ENCODE data around the gene HSD17B8.
"Not testable (repeated sequence)": the region's sequence is repeated elsewhere in the genome, so short reads cannot be mapped to it uniquely, and the experiment has no call there.

HSD17B8 gene

GRCh38 chr6:33216117-33216649, 11.7 kb downstream of the HSD17B8 start:
- peaks cover 3% of the 10 kb centered on the region for H3K27me3 Mint-ChIP-seq
- no peak overlapping the region for H3K4me3 Mint-ChIP-seq
- H3K9me3 Mint-ChIP-seq (ENCODE audit: low read depth) = no peaks in the 10 kb centered on the region
- no peaks in the 10 kb centered on the region for H3K36me3 Mint-ChIP-seq
- peaks cover 36% of the 10 kb centered on the region for H3K4me1 Mint-ChIP-seq (ENCODE audit: low read depth)
- H3K27ac Mint-ChIP-seq = no peak overlapping the region

- Mint-ChIP-seq H3K36me3 (no peaks in the 10 kb centered on the region), H3K9me3 (ENCODE audit: low read depth) (no peaks in the 10 kb centered on the region), H3K4me3 (no peak overlapping the region), H3K4me1 (ENCODE audit: low read depth) (peaks cover 36% of the 10 kb centered on the region), H3K27ac (no peak overlapping the region), H3K27me3 (peaks cover 4% of the 10 kb centered on the region)
Measured at GRCh38 chr6:33217246-33217645, 12.8 kb downstream of the HSD17B8 start.

- peaks cover 33% of the 10 kb centered on the region for H3K4me1 Mint-ChIP-seq (ENCODE audit: low read depth)
- H3K9me3 Mint-ChIP-seq (ENCODE audit: low read depth) = no peaks in the 10 kb centered on the region
- no peak overlapping the region for H3K4me3 Mint-ChIP-seq
- H3K36me3 Mint-ChIP-seq = no peaks in the 10 kb centered on the region
- H3K27me3 Mint-ChIP-seq = peaks cover 4% of the 10 kb centered on the region
- no peak overlapping the region for H3K27ac Mint-ChIP-seq
Measured at GRCh38 chr6:33217681-33218080, 13.2 kb downstream of the HSD17B8 start.

- not testable (repeated sequence) for H3K4me1 Mint-ChIP-seq (ENCODE audit: low read depth); H3K9me3 Mint-ChIP-seq (ENCODE audit: low read depth); H3K27ac Mint-ChIP-seq; H3K4me3 Mint-ChIP-seq; H3K27me3 Mint-ChIP-seq; H3K36me3 Mint-ChIP-seq
Measured at GRCh38 chr6:33226503-33227120, 22.2 kb downstream of the HSD17B8 start.

- no peak overlapping the region for H3K27ac Mint-ChIP-seq
- no peak overlapping the region for H3K4me3 Mint-ChIP-seq
- H3K36me3 Mint-ChIP-seq = no peaks in the 10 kb centered on the region
- no peaks in the 10 kb centered on the region for H3K4me1 Mint-ChIP-seq (ENCODE audit: low read depth)
- H3K9me3 Mint-ChIP-seq (ENCODE audit: low read depth) = no peaks in the 10 kb centered on the region
- peaks cover 4% of the 10 kb centered on the region for H3K27me3 Mint-ChIP-seq
Measured at GRCh38 chr6:33235221-33235634, 30.8 kb downstream of the HSD17B8 start.

- Mint-ChIP-seq H3K27me3 (peaks cover 4% of the 10 kb centered on the region), H3K27ac (no peak overlapping the region), H3K36me3 (no peaks in the 10 kb centered on the region), H3K4me3 (no peak overlapping the region), H3K9me3 (ENCODE audit: low read depth) (no peaks in the 10 kb centered on the region), H3K4me1 (ENCODE audit: low read depth) (peaks cover 2% of the 10 kb centered on the region)
Measured at GRCh38 chr6:33236328-33236727, 31.9 kb downstream of the HSD17B8 start.

- Mint-ChIP-seq H3K4me1 (ENCODE audit: low read depth) (peaks cover 3% of the 10 kb centered on the region), H3K27me3 (peaks cover 4% of the 10 kb centered on the region), H3K36me3 (no peaks in the 10 kb centered on the region), H3K9me3 (ENCODE audit: low read depth) (no peaks in the 10 kb centered on the region), H3K4me3 (no peak overlapping the region), H3K27ac (no peak overlapping the region)
Measured at GRCh38 chr6:33236852-33237251, 32.4 kb downstream of the HSD17B8 start.

GRCh38 chr6:33237741-33238140, 33.3 kb downstream of the HSD17B8 start:
- H3K36me3 Mint-ChIP-seq = no peaks in the 10 kb centered on the region
- no peaks in the 10 kb centered on the region for H3K9me3 Mint-ChIP-seq (ENCODE audit: low read depth)
- no peak overlapping the region for H3K4me3 Mint-ChIP-seq
- H3K27me3 Mint-ChIP-seq = peaks cover 3% of the 10 kb centered on the region
- H3K27ac Mint-ChIP-seq = no peak overlapping the region
- peaks cover 9% of the 10 kb centered on the region for H3K4me1 Mint-ChIP-seq (ENCODE audit: low read depth)

GRCh38 chr6:33241968-33242367, 37.5 kb downstream of the HSD17B8 start:
- H3K36me3 Mint-ChIP-seq = peaks cover 2% of the 10 kb centered on the region
- H3K27ac Mint-ChIP-seq = peak overlapping the region; percentile 6
- H3K4me1 Mint-ChIP-seq (ENCODE audit: low read depth) = peaks cover 9% of the 10 kb centered on the region
- H3K4me3 Mint-ChIP-seq = no peak overlapping the region
- H3K9me3 Mint-ChIP-seq (ENCODE audit: low read depth) = no peaks in the 10 kb centered on the region
- H3K27me3 Mint-ChIP-seq = no peaks in the 10 kb centered on the region

- Mint-ChIP-seq H3K36me3 (peaks cover 2% of the 10 kb centered on the region), H3K4me3 (no peak overlapping the region), H3K27ac (no peak overlapping the region)
Measured at GRCh38 chr6:33243476-33243875, 39.0 kb downstream of the HSD17B8 start.

GRCh38 chr6:33247977-33248642, 43.7 kb downstream of the HSD17B8 start:
- Mint-ChIP-seq H3K4me3 (peak overlapping the region; percentile 90), H3K4me1 (ENCODE audit: low read depth) (peaks cover 32% of the 10 kb centered on the region), H3K27me3 (no peaks in the 10 kb centered on the region), H3K36me3 (peaks cover 11% of the 10 kb centered on the region), H3K9me3 (ENCODE audit: low read depth) (no peaks in the 10 kb centered on the region), H3K27ac (peak overlapping the region; percentile 91)

More at GRCh38 chr6:33243476-33243875, 39.0 kb downstream of the HSD17B8 start:
- Mint-ChIP-seq H3K27me3 (no peaks in the 10 kb centered on the region), H3K9me3 (ENCODE audit: low read depth) (no peaks in the 10 kb centered on the region), H3K4me1 (ENCODE audit: low read depth) (peaks cover 14% of the 10 kb centered on the region)

- Mint-ChIP-seq H3K9me3 (ENCODE audit: low read depth) (no peaks in the 10 kb centered on the region), H3K4me1 (ENCODE audit: low read depth) (peaks cover 32% of the 10 kb centered on the region), H3K4me3 (peak overlapping the region; percentile 90), H3K27ac (peak overlapping the region; percentile 91), H3K27me3 (no peaks in the 10 kb centered on the region), H3K36me3 (peaks cover 11% of the 10 kb centered on the region)
Measured at GRCh38 chr6:33248643-33248931, 44.1 kb downstream of the HSD17B8 start.

GRCh38 chr6:33248932-33249731, 44.7 kb downstream of the HSD17B8 start:
- Mint-ChIP-seq H3K4me1 (ENCODE audit: low read depth) (peaks cover 32% of the 10 kb centered on the region), H3K4me3 (peak overlapping the region; percentile 90), H3K27ac (peak overlapping the region; percentile 91), H3K27me3 (no peaks in the 10 kb centered on the region), H3K9me3 (ENCODE audit: low read depth) (no peaks in the 10 kb centered on the region), H3K36me3 (peaks cover 11% of the 10 kb centered on the region)

- peaks cover 32% of the 10 kb centered on the region for H3K4me1 Mint-ChIP-seq (ENCODE audit: low read depth)
- peak overlapping the region; percentile 91 for H3K27ac Mint-ChIP-seq
- peak overlapping the region; percentile 90 for H3K4me3 Mint-ChIP-seq
- no peaks in the 10 kb centered on the region for H3K27me3 Mint-ChIP-seq
- H3K9me3 Mint-ChIP-seq (ENCODE audit: low read depth) = no peaks in the 10 kb centered on the region
- peaks cover 11% of the 10 kb centered on the region for H3K36me3 Mint-ChIP-seq
Measured at GRCh38 chr6:33249732-33250630, 45.5 kb downstream of the HSD17B8 start.

All from activated naive CD8-positive, alpha-beta T cell (primary cell).